Fibroblast of lung (primary cell): Measurements from ENCODE around the gene GPC5. TPM values are rescaled to one million over a fixed set of nuclear protein-coding genes. Genes with fewer than 3 reads are reported as not detected.

ENCODE experiments used
- DNase-seq, 2 donors: peaks; one replicate each; pipeline versions ENCODE4 v3.0.0 to v3.0.0-alpha.2; 2010; ENCODE audit warnings: low read depth in 2 of 2
- H2AFZ ChIP-seq: 2 replicates; pipeline ENCODE4 v1.5.1; 2012; ENCODE audit warnings: low read length, control low read depth, inconsistent platforms
- H3K27ac ChIP-seq: 2 replicates; pipeline ENCODE4 v1.5.1; 2011; ENCODE audit warnings: low read length, control low read depth; ENCODE audit not compliant: insufficient read depth
- H3K27me3 ChIP-seq: 2 replicates; pipeline ENCODE4 v1.5.1; 2011; ENCODE audit warnings: mild to moderate bottlenecking, low read length; ENCODE audit not compliant: control insufficient read depth, insufficient read depth
- H3K36me3 ChIP-seq: 2 replicates; pipeline ENCODE4 v1.5.1; 2011; ENCODE audit warnings: low read length; ENCODE audit not compliant: control insufficient read depth, insufficient read depth
- H3K4me1 ChIP-seq: 2 replicates; pipeline ENCODE4 v1.5.1; 2011; ENCODE audit warnings: low read length; ENCODE audit not compliant: control insufficient read depth, insufficient read depth; ENCODE audit errors: extremely low read depth
- H3K4me2 ChIP-seq: 2 replicates; pipeline ENCODE4 v1.5.1; 2011; ENCODE audit warnings: low read length, control low read depth; ENCODE audit not compliant: insufficient read depth; ENCODE audit errors: extremely low read depth
- H3K4me3 ChIP-seq, 4 experiments: fragments of 200-600 bp in 1 of 4; sonication (generic) in 1 of 4; replicated peaks in 1 of 4; 2 replicates each; pipeline ENCODE4 v1.5.1; 2011 to 2016; ENCODE audit warnings: low read length in 4 of 4, low read depth in 3 of 4, mild to moderate bottlenecking in 3 of 4, control low read depth in 2 of 4, inconsistent platforms in 1 of 4, mixed read lengths in 1 of 4; ENCODE audit not compliant: insufficient read depth in 1 of 4; ENCODE audit errors: control extremely low read depth in 1 of 4
- H3K79me2 ChIP-seq: 2 replicates; pipeline ENCODE4 v1.5.1; 2012; ENCODE audit warnings: mild to moderate bottlenecking, low read length, inconsistent platforms; ENCODE audit not compliant: control insufficient read depth, insufficient read depth
- H3K9ac ChIP-seq: 2 replicates; pipeline ENCODE4 v1.5.1; 2011; ENCODE audit warnings: mild to moderate bottlenecking, low read length, control low read depth; ENCODE audit not compliant: insufficient read depth
- H3K9me3 ChIP-seq: 2 replicates; pipeline ENCODE4 v1.5.1; 2012; ENCODE audit warnings: low read depth, low read length; ENCODE audit not compliant: control insufficient read depth, insufficient read depth
- H4K20me1 ChIP-seq: 2 replicates; pipeline ENCODE4 v1.5.1; 2011; ENCODE audit warnings: low read length; ENCODE audit not compliant: control insufficient read depth, insufficient read depth; ENCODE audit errors: extremely low read depth
- EZH2 ChIP-seq: IDR thresholded peaks from 2 replicates; pipeline ENCODE4 v1.5.1; 2012; ENCODE audit warnings: low read length, control low read depth, mild to moderate bottlenecking; ENCODE audit errors: missing control alignments
- polyA plus RNA-seq, 2 donors: library from polyadenylated mRNA; depleted of rRNA in 1 of 2; stranded (reverse) in 1 of 2; unstranded in 1 of 2; fragments of >200 nt; gene quantifications; 2 replicates each; pipeline ENCODE4 v1.2.1, GENCODE V29; 2011 to 2012; ENCODE audit warnings: missing spikeins in 1 of 2
- total RNA-seq: library from RNA; depleted of rRNA; stranded (reverse); fragments of >200 nt; gene quantifications from 2 replicates; pipeline ENCODE4 v1.2.1, GENCODE V29; 2014
- TF ChIP-seq, protein P1 (sequence below), 2 donors: IDR thresholded peaks in 1 of 2; conservative IDR thresholded peaks in 1 of 2; 1 replicate in 1 of 2; 2 replicates in 1 of 2; pipeline ENCODE4 v1.5.1; 2011 to 2012; ENCODE audit warnings: low read length in 2 of 2, control low read depth in 1 of 2, inconsistent platforms in 1 of 2, low read depth in 1 of 2, mild to moderate bottlenecking in 1 of 2

Gene GPC5
- total and polyA plus RNA-seq, 2 donors (not counting 1 experiment from before 2014, with no cell fraction given), result 0.17 TPM; not detected in 1

DNA sequence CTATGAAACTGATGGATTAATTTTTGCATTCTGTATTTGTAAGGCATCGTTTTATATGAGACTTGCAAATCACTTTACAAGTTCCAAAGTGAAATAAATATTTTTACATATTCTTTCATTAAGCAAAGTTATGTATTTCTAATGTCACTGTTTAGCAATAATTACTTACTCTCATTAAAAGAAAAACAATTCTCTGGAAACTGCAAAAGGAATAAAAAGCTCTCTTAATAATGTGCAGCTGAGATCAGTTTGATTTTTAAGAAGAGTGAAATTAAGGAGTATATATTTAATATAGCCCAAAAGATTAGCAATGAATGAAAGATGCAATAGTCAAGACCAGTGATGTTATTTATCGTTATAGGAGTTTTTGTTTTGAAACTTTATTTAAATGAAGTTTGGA is 155.2 kb downstream of the GPC5 start:
- Histone ChIP-seq H3K27ac (no peak overlapping the region), H3K9me3 (no peaks in the 10 kb centered on the region), H3K27me3 (no peaks in the 10 kb centered on the region), H3K9ac (no peak overlapping the region), H2AFZ (no peak overlapping the region), H3K36me3 (no peaks in the 10 kb centered on the region), H3K79me2 (no peaks in the 10 kb centered on the region), H4K20me1 (no peaks in the 10 kb centered on the region), H3K4me2 (no peak overlapping the region), H3K4me1 (no peaks in the 10 kb centered on the region), H3K4me3 (no peak overlapping the region)
- TF ChIP-seq EZH2, result no peak
- TF ChIP-seq, protein P1, sequence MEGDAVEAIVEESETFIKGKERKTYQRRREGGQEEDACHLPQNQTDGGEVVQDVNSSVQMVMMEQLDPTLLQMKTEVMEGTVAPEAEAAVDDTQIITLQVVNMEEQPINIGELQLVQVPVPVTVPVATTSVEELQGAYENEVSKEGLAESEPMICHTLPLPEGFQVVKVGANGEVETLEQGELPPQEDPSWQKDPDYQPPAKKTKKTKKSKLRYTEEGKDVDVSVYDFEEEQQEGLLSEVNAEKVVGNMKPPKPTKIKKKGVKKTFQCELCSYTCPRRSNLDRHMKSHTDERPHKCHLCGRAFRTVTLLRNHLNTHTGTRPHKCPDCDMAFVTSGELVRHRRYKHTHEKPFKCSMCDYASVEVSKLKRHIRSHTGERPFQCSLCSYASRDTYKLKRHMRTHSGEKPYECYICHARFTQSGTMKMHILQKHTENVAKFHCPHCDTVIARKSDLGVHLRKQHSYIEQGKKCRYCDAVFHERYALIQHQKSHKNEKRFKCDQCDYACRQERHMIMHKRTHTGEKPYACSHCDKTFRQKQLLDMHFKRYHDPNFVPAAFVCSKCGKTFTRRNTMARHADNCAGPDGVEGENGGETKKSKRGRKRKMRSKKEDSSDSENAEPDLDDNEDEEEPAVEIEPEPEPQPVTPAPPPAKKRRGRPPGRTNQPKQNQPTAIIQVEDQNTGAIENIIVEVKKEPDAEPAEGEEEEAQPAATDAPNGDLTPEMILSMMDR (conservative IDR thresholded peaks at IDR 0.05 in 1 of 2, IDR thresholded peaks at IDR 0.05 in 1 of 2; ENCODE audit: low read depth in 1 of 2, low read length in 2 of 2), result no peak
- DNase-seq, result no peak

DNA sequence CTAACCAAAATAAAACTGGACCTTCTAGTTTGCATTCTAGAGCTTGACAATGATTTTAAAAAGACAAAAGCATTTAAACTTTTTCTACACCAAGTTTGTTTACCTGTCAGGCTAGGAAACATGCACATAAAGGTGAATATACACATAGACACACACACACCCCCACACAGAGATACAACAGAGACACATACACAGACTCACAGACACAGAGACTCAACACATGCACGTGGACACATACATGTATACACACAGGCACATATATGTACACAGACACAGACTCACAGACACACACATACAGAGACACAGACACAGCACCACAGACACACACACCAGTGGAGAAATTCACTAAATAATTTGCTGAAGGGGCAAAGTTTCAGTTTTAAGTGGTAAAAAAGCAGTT is 155.7 kb downstream of the GPC5 start:
- Histone ChIP-seq H3K4me3 (no peak overlapping the region), H3K79me2 (no peaks in the 10 kb centered on the region), H3K4me1 (no peaks in the 10 kb centered on the region), H2AFZ (no peak overlapping the region), H3K9me3 (no peaks in the 10 kb centered on the region), H3K27ac (no peak overlapping the region), H3K9ac (no peak overlapping the region), H3K4me2 (no peak overlapping the region), H4K20me1 (no peaks in the 10 kb centered on the region), H3K36me3 (no peaks in the 10 kb centered on the region), H3K27me3 (no peaks in the 10 kb centered on the region)
- no peak for DNase-seq
- TF ChIP-seq EZH2, result no peak
- TF ChIP-seq, protein P1 (conservative IDR thresholded peaks at IDR 0.05 in 1 of 2, IDR thresholded peaks at IDR 0.05 in 1 of 2; ENCODE audit: low read depth in 1 of 2, low read length in 2 of 2), result no peak

DNA sequence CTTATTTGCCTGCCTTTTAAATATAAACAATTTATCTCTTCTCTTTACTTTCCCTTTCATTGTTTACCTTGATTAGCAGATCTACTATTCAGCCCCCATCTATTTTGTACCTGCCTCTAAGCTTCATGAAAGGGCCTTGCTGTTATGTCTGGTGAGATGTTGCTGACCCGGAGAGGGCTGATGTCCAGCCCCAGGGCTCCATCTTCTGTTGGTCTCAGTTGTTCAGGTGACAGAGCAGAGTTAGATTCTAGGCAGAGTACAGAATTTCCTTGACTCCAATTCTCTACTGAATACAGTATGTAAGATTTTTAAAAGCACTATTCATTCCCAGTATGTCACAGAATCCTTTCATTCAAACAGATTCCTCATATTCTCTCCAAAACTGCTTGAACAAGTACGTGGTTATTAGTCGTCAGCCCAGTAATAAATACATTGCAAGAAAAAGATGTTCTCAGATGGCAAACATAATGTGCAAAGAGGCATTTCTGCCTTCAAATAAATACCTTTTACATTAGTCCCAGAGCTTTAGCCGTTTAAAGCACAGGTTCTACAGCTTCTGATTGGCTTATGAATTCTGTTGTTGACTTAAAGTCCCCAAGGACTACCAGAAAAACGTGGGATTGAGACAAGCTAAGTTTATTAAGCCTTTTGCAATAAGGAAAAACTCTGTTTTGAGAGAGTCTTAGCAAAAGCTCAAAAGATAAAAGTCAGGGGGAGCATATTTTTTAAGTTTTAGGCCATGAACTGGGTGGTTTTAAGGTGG is 159.1 kb downstream of the GPC5 start:
- H3K4me1 ChIP-seq, result no peaks in the 10 kb centered on the region
- no peaks in the 10 kb centered on the region for H4K20me1 ChIP-seq
- no peak overlapping the region for H2AFZ ChIP-seq
- no peak overlapping the region for H3K27ac ChIP-seq
- no peak overlapping the region for H3K4me3 ChIP-seq
- H3K27me3 ChIP-seq, result no peaks in the 10 kb centered on the region
- H3K4me2 ChIP-seq, result no peak overlapping the region
- no peaks in the 10 kb centered on the region for H3K36me3 ChIP-seq
- no peak for DNase-seq
- TF ChIP-seq, protein P1 (conservative IDR thresholded peaks at IDR 0.05 in 1 of 2, IDR thresholded peaks at IDR 0.05 in 1 of 2; ENCODE audit: low read depth in 1 of 2, low read length in 2 of 2), result no peak
- TF ChIP-seq EZH2, result no peak
- H3K9me3 ChIP-seq, result no peaks in the 10 kb centered on the region
- H3K9ac ChIP-seq, result no peak overlapping the region
- H3K79me2 ChIP-seq, result no peaks in the 10 kb centered on the region
